A673 (cell line): Measurements from ENCODE around the gene SLIT3. TPM values are rescaled to one million over a fixed set of nuclear protein-coding genes. Genes with fewer than 3 reads are reported as not detected.

Source experiments
- BruUV-seq: library from RNA; stranded (reverse); fragments of 400-500 nt; replicated peaks from 2 replicates; lab custom pipeline; 2021; lab: Mats Ljungman, UMichigan
- CTCF ChIA-PET: fragments of 300-600 bp; sonication (Branson Sonifier 250); formaldehyde crosslinking; loops from one replicate; lab custom pipeline; 2022; ENCODE audit warnings: antibody characterized with exemption; lab: Charles Lee
- POLR2A ChIA-PET: fragments of 300-600 bp; sonication (Branson Sonifier 250); formaldehyde crosslinking; loops from one replicate; lab custom pipeline; 2022; ENCODE audit warnings: antibody characterized with exemption; ENCODE audit not compliant: low non-redundant PET; lab: Charles Lee
- DNase-seq: peaks from one replicate; pipeline ENCODE4 v3.0.0-alpha.2; 2015; ENCODE audit warnings: low spot score
- H3K27ac ChIP-seq: fragments of 200-600 bp; sonication (generic); 2 replicates; pipeline ENCODE4 v1.5.1; 2016; ENCODE audit warnings: mixed run types, low read depth, mild to moderate bottlenecking, mixed read lengths, antibody characterized with exemption, low read length; ENCODE audit not compliant: poor library complexity, severe bottlenecking
- H3K27me3 ChIP-seq: fragments of 200-600 bp; sonication (generic); replicated peaks from 2 replicates; pipeline ENCODE4 v1.6.1; 2017; ENCODE audit warnings: mixed run types, low read depth, mild to moderate bottlenecking, mixed read lengths, antibody characterized with exemption, low read length; ENCODE audit not compliant: insufficient read depth, poor library complexity
- H3K36me3 ChIP-seq: fragments of 200-600 bp; sonication (generic); 2 replicates; pipeline ENCODE4 v1.6.1; 2016; ENCODE audit warnings: mixed run types, mild to moderate bottlenecking, mixed read lengths, antibody characterized with exemption, low read length; ENCODE audit not compliant: insufficient read depth, poor library complexity, severe bottlenecking
- H3K4me1 ChIP-seq: fragments of 200-600 bp; sonication (generic); 2 replicates; pipeline ENCODE4 v1.6.1; 2017; ENCODE audit warnings: mixed run types, mild to moderate bottlenecking, mixed read lengths, antibody characterized with exemption, low read length; ENCODE audit not compliant: insufficient read depth, poor library complexity, severe bottlenecking
- H3K4me3 ChIP-seq: fragments of 200-600 bp; sonication (generic); 2 replicates; pipeline ENCODE4 v1.5.1; 2016; ENCODE audit warnings: low read depth, mixed run types, mild to moderate bottlenecking, mixed read lengths, low read length; ENCODE audit not compliant: poor library complexity, severe bottlenecking
- H3K9me3 ChIP-seq: fragments of 200-600 bp; sonication (generic); 2 replicates; pipeline ENCODE4 v1.6.1; 2016; ENCODE audit warnings: mixed run types, low read depth, mild to moderate bottlenecking, mixed read lengths, antibody characterized with exemption, low read length; ENCODE audit not compliant: poor library complexity, severe bottlenecking
- CTCF ChIP-seq: fragments of 300-800, 200-600 bp; sonication (generic); conservative IDR thresholded peaks from 2 replicates; pipeline ENCODE4 v1.5.1; 2017; ENCODE audit warnings: low read depth, mild to moderate bottlenecking, antibody characterized with exemption, low read length, moderate library complexity, mixed read lengths
- EZH2 ChIP-seq: fragments of 200-600 bp; sonication (generic); IDR thresholded peaks from 2 replicates; pipeline ENCODE4 v1.6.1; 2017; ENCODE audit warnings: borderline replicate concordance, low read depth, mild to moderate bottlenecking, mixed read lengths, antibody characterized with exemption, low read length; ENCODE audit not compliant: poor library complexity, severe bottlenecking
- intact Hi-C: fragments of 100-400 bp; cut with micrococcal nuclease; formaldehyde crosslinking; loops from one replicate; pipeline ENCODE4 v1.10.0; 2022; ENCODE audit not compliant: unreplicated experiment
- total RNA-seq: library from RNA; stranded (reverse); gene quantifications from 2 replicates; pipeline ENCODE4 v1.2.3, GENCODE V29; 2021

SLIT3 gene
- total RNA-seq, 1 experiment from 2014 or later, result not detected

GRCh38 chr5:168686837-168687236, 614.1 kb downstream of the SLIT3 start:
- no TSS peak for BruUV-seq
- DNase-seq, result no peak
- intact Hi-C loops, result no loop called here
- no peak for TF ChIP-seq CTCF
- no peak for TF ChIP-seq EZH2
- H3K9me3 ChIP-seq, result no peaks in the 10 kb centered on the region
- ChIA-PET POLR2A (no interaction called here), CTCF (no interaction called here)
- H3K4me1 ChIP-seq, result no peaks in the 10 kb centered on the region
- peaks cover 15% of the 10 kb centered on the region for H3K27me3 ChIP-seq
- H3K4me3 ChIP-seq, result no peak overlapping the region
- no peaks in the 10 kb centered on the region for H3K36me3 ChIP-seq
- H3K27ac ChIP-seq, result no peak overlapping the region

- TF ChIP-seq CTCF, result no peak
- TF ChIP-seq EZH2, result no peak
- no peak overlapping the region for H3K27ac ChIP-seq
- H3K36me3 ChIP-seq, result no peaks in the 10 kb centered on the region
- ChIA-PET CTCF (no interaction called here), POLR2A (no interaction called here)
- H3K27me3 ChIP-seq, result peaks cover 3% of the 10 kb centered on the region
- no peaks in the 10 kb centered on the region for H3K4me1 ChIP-seq
- H3K4me3 ChIP-seq, result no peak overlapping the region
- no peak for DNase-seq
- no peaks in the 10 kb centered on the region for H3K9me3 ChIP-seq
- no TSS peak for BruUV-seq
- intact Hi-C loops, result no loop called here
Measured at GRCh38 chr5:168685566-168685965, 615.4 kb downstream of the SLIT3 start.

- no peak overlapping the region for H3K27ac ChIP-seq
- H3K9me3 ChIP-seq, result no peaks in the 10 kb centered on the region
- no peak overlapping the region for H3K4me3 ChIP-seq
- DNase-seq, result no peak
- ChIA-PET CTCF (no interaction called here), POLR2A (no interaction called here)
- H3K4me1 ChIP-seq, result no peaks in the 10 kb centered on the region
- intact Hi-C loops, result no loop called here
- H3K27me3 ChIP-seq, result no peaks in the 10 kb centered on the region
- H3K36me3 ChIP-seq, result no peaks in the 10 kb centered on the region
- BruUV-seq, result no TSS peak
- no peak for TF ChIP-seq CTCF
- TF ChIP-seq EZH2, result no peak
Measured at GRCh38 chr5:168683927-168684295, 617.0 kb downstream of the SLIT3 start.
